Peyer's patch (tissue), 4 donors: ENCODE data around the gene ELMO1. TPM values are rescaled to one million over a fixed set of nuclear protein-coding genes. Genes with fewer than 3 reads are reported as not detected.
A peak's percentile ranks its signal among the peaks of the same experiment; 100 is the strongest.

ENCODE experiments used
- DNase-seq, 3 donors: peaks; one replicate each; pipeline ENCODE4 v3.0.0-alpha.2; 2017 to 2019
- H3K27ac ChIP-seq, 4 donors: fragments of 200-600 bp; sonication (generic); one replicate each; pipeline ENCODE4 v1.5.1; 2016 to 2019
- H3K27me3 ChIP-seq, 2 donors: fragments of 200-600 bp; sonication (generic); one replicate each; pipeline ENCODE4 v1.5.1; 2019
- H3K36me3 ChIP-seq, 3 donors: fragments of 200-600 bp; sonication (generic); one replicate each; pipeline ENCODE4 v1.5.1; 2016 to 2019
- H3K4me1 ChIP-seq, 4 donors: fragments of 200-600 bp; sonication (generic); one replicate each; pipeline ENCODE4 v1.5.1; 2016 to 2019
- H3K4me3 ChIP-seq, 4 donors: fragments of 200-600 bp; sonication (generic); 1 replicate in 3 of 4; 2 replicates in 1 of 4; pipeline ENCODE4 v1.5.1; 2016 to 2019; ENCODE audit warnings: mild to moderate bottlenecking in 1 of 4
- H3K9me3 ChIP-seq, 4 donors: fragments of 200-600 bp; sonication (generic); one replicate each; pipeline ENCODE4 v1.5.1; 2016 to 2019; ENCODE audit warnings: mild to moderate bottlenecking in 1 of 4
- CTCF ChIP-seq, 6 experiments: fragments of 450-650 bp in 4 of 6; fragments of 200-600 bp in 2 of 6; sonication (generic) in 1 of 6; IDR thresholded peaks; one replicate each; pipeline ENCODE4 v1.5.1; 2017 to 2019; ENCODE audit warnings: antibody characterized with exemption in 6 of 6, mild to moderate bottlenecking in 3 of 6, moderate library complexity in 1 of 6
- POLR2A ChIP-seq, 2 donors: fragments of 450-650 bp; IDR thresholded peaks; one replicate each; pipeline ENCODE4 v1.5.1; 2017; ENCODE audit warnings: antibody characterized with exemption in 2 of 2, mild to moderate bottlenecking in 2 of 2, moderate library complexity in 2 of 2
- total RNA-seq, 4 donors: library from RNA; depleted of rRNA; stranded (reverse); fragments of >200 nt; gene quantifications; one replicate each; pipeline ENCODE4 v1.1.0, GENCODE V29; 2016

The ELMO1 gene
- total RNA-seq, 4 donors from 2014 or later: 43.1 to 381 (median 72.2) TPM

- H3K27ac ChIP-seq: no peak overlapping the region
- no peak for DNase-seq
- no peaks in the 10 kb centered on the region for H3K36me3 ChIP-seq
- no peak for TF ChIP-seq POLR2A (IDR thresholded peaks at IDR 0.05)
- no peak for TF ChIP-seq CTCF (IDR thresholded peaks at IDR 0.05)
- no peaks in the 10 kb centered on the region for H3K4me1 ChIP-seq
- H3K9me3 ChIP-seq: no peaks in the 10 kb centered on the region
- H3K27me3 ChIP-seq: no peaks in the 10 kb centered on the region
- H3K4me3 ChIP-seq: no peak overlapping the region
These were observed 364.4 kb downstream of the ELMO1 start for GRCh38 chr7:37084303-37084702.

GRCh38 chr7:37083311-37084096 is 365.2 kb downstream of the ELMO1 start:
- TF ChIP-seq POLR2A (IDR thresholded peaks at IDR 0.05): no peak
- no peak for TF ChIP-seq CTCF (IDR thresholded peaks at IDR 0.05)
- Histone ChIP-seq H3K27ac (peak overlapping the region in 3 of 4 donors; percentile 33 to 55 (median 42)), H3K27me3 (no peaks in the 10 kb centered on the region), H3K4me1 (no peaks in the 10 kb centered on the region), H3K9me3 (no peaks in the 10 kb centered on the region), H3K4me3 (no peak overlapping the region), H3K36me3 (no peaks in the 10 kb centered on the region)
- DNase-seq: no peak

- Histone ChIP-seq H3K36me3 (no peaks in the 10 kb centered on the region), H3K27me3 (no peaks in the 10 kb centered on the region), H3K9me3 (no peaks in the 10 kb centered on the region), H3K27ac (no peak overlapping the region), H3K4me1 (no peaks in the 10 kb centered on the region), H3K4me3 (no peak overlapping the region)
- DNase-seq: peak in 1 of 3 donors; percentile 67
- no peak for TF ChIP-seq CTCF (IDR thresholded peaks at IDR 0.05)
- TF ChIP-seq POLR2A (IDR thresholded peaks at IDR 0.05): no peak
These were observed 367.2 kb downstream of the ELMO1 start for GRCh38 chr7:37081436-37081835.

GRCh38 chr7:37079420-37079819 is 369.2 kb downstream of the ELMO1 start:
- H3K4me1 ChIP-seq: no peaks in the 10 kb centered on the region
- no peak overlapping the region for H3K27ac ChIP-seq
- H3K36me3 ChIP-seq: no peaks in the 10 kb centered on the region
- H3K9me3 ChIP-seq: no peaks in the 10 kb centered on the region
- no peak overlapping the region for H3K4me3 ChIP-seq
- no peaks in the 10 kb centered on the region for H3K27me3 ChIP-seq
- DNase-seq: no peak
- no peak for TF ChIP-seq POLR2A (IDR thresholded peaks at IDR 0.05)
- no peak for TF ChIP-seq CTCF (IDR thresholded peaks at IDR 0.05)

GRCh38 chr7:37076668-37077067 is 372.0 kb downstream of the ELMO1 start:
- Histone ChIP-seq H3K27me3 (no peaks in the 10 kb centered on the region), H3K9me3 (no peaks in the 10 kb centered on the region), H3K4me3 (no peak overlapping the region), H3K27ac (no peak overlapping the region), H3K36me3 (no peaks in the 10 kb centered on the region), H3K4me1 (no peaks in the 10 kb centered on the region)
- TF ChIP-seq POLR2A (IDR thresholded peaks at IDR 0.05): no peak
- no peak for TF ChIP-seq CTCF (IDR thresholded peaks at IDR 0.05)
- DNase-seq: no peak
